Activated naive CD8-positive, alpha-beta T cell treated with anti-CD3 and anti-CD28 coated beads, Interleukin-2, amount 10 ng/mL, durations not matched to agents 7 days and 5 days (primary cell): ENCODE results near the gene TXNL4A. TPM values are rescaled to one million over a fixed set of nuclear protein-coding genes. Genes with fewer than 3 reads are reported as not detected.
A peak's percentile ranks its signal among the peaks of the same experiment; 100 is the strongest.
"Not testable (repeated sequence)": the region's sequence is repeated elsewhere in the genome, so short reads cannot be mapped to it uniquely, and the experiment has no call there.

Experiments
- ATAC-seq: fragments of 150-1000 bp; cut with Tn5 transposase; one replicate; pipeline ENCODE4 v1.10.0; 2021; ENCODE audit warnings: low read depth, moderate library complexity
- POLR2A ChIA-PET: fragments of 350-600 bp; sonication (Branson Sonifier 250); formaldehyde crosslinking; loops from one replicate; lab custom pipeline; 2021; ENCODE audit warnings: antibody characterized with exemption; lab: Charles Lee
- DNase-seq: peaks from one replicate; pipeline ENCODE4 v3.0.0; 2021
- H3K27ac Mint-ChIP-seq: one replicate; pipeline ENCODE4 v1.8.0; 2022; ENCODE audit warnings: mild to moderate bottlenecking, mixed read lengths
- H3K27me3 Mint-ChIP-seq: one replicate; pipeline ENCODE4 v1.8.0; 2022; ENCODE audit warnings: mild to moderate bottlenecking, moderate library complexity, mixed read lengths
- H3K36me3 Mint-ChIP-seq: one replicate; pipeline ENCODE4 v1.8.0; 2021; ENCODE audit warnings: mild to moderate bottlenecking, mixed read lengths
- H3K4me1 Mint-ChIP-seq: one replicate; pipeline ENCODE4 v1.8.0; 2021; ENCODE audit warnings: mixed read lengths
- H3K4me3 Mint-ChIP-seq: one replicate; pipeline ENCODE4 v1.8.0; 2022; ENCODE audit warnings: mild to moderate bottlenecking, moderate library complexity, mixed read lengths
- H3K9me3 Mint-ChIP-seq: one replicate; pipeline ENCODE4 v1.8.0; 2021; ENCODE audit warnings: mixed read lengths
- total RNA-seq, 2 experiments: library from RNA; stranded (reverse); gene quantifications; one replicate each; pipeline ENCODE4 v1.2.3, GENCODE V29; 2021

TXNL4A gene
- total RNA-seq, 2 experiments from 2014 or later, result 106 to 107 TPM

DNA sequence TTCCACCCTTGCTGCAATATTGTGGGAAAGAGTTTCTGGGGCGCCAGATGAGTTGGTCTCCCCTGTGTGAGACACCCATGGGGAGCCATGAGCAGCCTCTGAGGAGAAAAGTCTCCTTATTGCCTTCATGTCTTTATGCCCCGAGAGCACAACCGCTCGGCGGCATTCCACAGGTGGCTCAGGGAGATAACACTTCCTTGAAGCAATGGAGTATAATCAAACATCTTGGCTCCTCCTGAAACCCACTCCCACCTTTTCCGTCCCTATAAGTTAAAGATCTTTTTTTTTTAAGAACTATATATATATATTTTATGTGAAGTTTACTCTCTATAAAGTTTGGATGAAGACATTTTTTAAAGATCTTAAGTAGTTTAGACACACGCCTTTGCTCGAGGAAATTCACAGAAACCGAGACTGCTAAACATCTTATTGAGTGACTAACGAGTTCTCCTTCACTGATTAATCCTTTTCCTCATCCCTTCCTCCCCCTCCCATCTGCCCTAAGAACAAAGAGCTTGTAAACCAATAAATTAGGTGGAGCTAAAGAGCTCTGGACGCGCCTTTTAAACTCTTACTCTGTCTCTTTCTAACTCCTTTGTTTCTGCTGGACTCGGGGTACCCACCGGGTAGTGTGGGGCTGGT lies 23.3 kb upstream of the TXNL4A start:
- H3K9me3 Mint-ChIP-seq, POLR2A ChIA-PET, DNase-seq, H3K27me3 Mint-ChIP-seq, H3K4me1 Mint-ChIP-seq, H3K36me3 Mint-ChIP-seq, H3K27ac Mint-ChIP-seq, H3K4me3 Mint-ChIP-seq, ATAC-seq: not testable (repeated sequence)

GRCh38 chr18:80010551-80010906 lies 22.2 kb upstream of the TXNL4A start:
- Mint-ChIP-seq H3K27ac (no peak overlapping the region), H3K27me3 (no peaks in the 10 kb centered on the region), H3K9me3 (peaks cover 6% of the 10 kb centered on the region), H3K4me3 (no peak overlapping the region), H3K4me1 (no peaks in the 10 kb centered on the region), H3K36me3 (no peaks in the 10 kb centered on the region)
- POLR2A ChIA-PET, result no interaction called here
- no peak for DNase-seq
- no peak for ATAC-seq

DNA sequence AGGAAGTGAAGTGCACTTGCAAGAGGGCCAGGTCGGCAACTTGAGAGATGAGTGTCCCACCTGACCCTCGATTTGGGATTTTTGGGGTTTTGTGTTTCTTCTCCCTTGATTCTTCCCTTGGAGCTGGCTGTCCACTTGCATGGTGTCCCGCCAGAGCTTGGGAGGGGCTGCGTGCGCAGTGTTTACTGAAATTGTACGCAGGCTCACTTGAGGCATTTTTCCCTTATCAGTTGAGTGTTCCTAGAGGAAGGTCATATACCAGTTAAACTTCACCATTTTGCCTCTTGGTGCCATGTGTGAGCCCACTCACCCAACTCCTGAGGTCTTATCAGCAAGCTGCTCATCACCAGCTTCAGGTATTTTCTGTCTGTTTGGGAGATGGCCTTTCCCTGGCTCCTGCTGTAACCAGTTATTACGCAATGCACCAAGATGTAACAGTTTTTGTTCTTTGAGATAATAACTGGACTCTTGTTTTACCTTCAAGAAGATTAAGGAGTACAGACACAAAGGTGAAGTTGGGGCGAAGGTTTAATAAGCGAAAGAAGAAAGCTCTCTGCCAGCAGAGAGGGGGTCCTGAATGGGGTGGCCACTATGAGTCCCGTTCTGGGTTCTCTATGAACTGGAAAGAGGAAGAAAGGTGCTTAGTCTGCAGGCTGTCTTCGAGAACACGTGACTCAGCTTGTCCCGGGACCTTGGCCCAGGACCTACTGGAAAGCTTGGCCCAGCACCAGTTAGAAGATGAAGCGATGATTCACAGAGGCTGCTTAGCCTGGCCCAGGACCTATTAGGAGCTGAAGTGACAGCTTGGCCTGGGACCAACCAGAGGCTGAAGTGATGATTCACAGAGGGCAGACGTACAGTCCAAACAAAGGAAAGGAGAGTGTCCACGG lies 21.5 kb upstream of the TXNL4A start:
- Mint-ChIP-seq H3K27ac (no peak overlapping the region), H3K27me3 (no peaks in the 10 kb centered on the region), H3K4me1 (no peaks in the 10 kb centered on the region), H3K36me3 (no peaks in the 10 kb centered on the region), H3K4me3 (no peak overlapping the region), H3K9me3 (peaks cover 6% of the 10 kb centered on the region)
- POLR2A ChIA-PET, result no interaction called here
- DNase-seq, result no peak
- no peak for ATAC-seq

DNA sequence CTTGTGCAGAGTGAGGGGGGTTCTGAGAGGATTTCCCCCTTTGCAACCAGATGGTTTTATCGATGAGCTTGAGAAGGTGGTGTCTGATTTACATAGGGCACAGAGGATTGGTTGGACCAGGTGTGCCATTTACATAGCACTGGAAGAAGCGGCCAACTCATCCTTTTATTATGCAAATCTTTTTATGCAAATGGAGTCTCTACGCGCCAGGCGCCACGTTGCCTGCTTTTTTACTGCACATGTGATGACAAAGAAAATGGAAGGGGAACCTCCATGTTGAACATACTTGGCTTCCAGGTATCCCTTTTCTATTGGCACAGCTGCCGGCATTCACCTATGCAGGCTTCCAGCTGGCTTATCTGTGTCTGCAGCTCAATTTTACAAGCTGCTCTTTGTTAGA lies 18.4 kb upstream of the TXNL4A start:
- POLR2A ChIA-PET, result no interaction called here
- peaks cover 2% of the 10 kb centered on the region for H3K9me3 Mint-ChIP-seq
- no peaks in the 10 kb centered on the region for H3K27me3 Mint-ChIP-seq
- no peak overlapping the region for H3K4me3 Mint-ChIP-seq
- no peaks in the 10 kb centered on the region for H3K36me3 Mint-ChIP-seq
- no peak overlapping the region for H3K27ac Mint-ChIP-seq
- no peaks in the 10 kb centered on the region for H3K4me1 Mint-ChIP-seq
- no peak for DNase-seq
- ATAC-seq, result no peak

DNA sequence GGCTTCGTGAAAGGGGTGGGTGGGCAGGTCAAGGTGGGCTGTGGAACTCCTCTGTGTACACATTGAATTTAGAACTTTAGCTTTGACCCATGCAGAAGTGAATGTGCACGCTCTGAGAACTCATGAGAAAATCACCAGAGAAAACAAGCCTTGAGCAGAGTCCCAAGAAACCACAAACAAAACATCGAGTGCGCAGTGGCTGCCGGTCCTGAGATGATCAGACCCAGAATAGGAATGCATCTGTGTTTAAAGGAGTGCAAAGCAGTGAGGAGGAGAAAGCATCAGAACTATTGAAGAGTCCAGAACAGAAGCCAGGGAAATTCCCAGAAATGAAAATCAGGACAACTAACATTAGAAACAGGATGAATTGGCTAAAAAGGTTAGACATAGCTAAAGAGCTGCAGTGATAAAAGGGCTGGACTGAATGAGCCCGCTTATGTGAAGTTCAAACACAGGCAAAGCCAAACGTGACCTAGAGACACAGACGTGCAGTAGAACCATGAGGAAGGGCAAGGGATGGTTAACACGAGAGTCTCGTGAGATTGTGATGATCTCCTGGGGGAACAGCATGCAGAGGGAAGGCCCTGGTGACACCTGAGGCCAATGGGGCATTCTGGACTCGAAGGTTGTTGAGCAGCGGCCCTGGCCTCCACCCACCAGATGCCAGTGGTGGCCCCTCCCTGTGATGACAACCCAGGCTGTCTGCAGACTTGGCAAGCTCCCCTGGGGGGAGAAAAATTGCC lies 16.4 kb upstream of the TXNL4A start:
- Mint-ChIP-seq H3K9me3 (peaks cover 7% of the 10 kb centered on the region), H3K27me3 (no peaks in the 10 kb centered on the region), H3K4me1 (no peaks in the 10 kb centered on the region), H3K27ac (no peak overlapping the region), H3K4me3 (no peak overlapping the region), H3K36me3 (peaks cover 2% of the 10 kb centered on the region)
- DNase-seq, result no peak
- ATAC-seq, result no peak
- POLR2A ChIA-PET, result no interaction called here

DNA sequence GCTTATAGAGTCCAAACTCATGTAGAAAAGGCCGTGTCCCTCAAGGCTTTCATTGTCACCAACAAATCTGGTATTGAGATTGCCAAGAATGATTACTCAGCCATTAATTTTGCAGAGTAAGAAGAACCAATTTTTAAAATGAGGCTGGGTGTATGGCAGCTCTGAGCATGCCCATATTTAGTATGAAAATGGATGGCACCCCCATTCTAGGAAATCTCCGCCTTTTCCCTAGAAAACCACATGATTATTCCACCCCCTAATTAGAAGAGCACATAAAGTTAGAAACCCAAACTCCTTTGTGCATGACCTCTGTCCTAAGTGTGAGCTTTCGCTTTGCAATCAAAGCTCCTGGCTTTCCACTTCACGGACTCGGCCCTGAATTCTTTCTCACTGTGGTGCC lies 14.1 kb upstream of the TXNL4A start:
- Mint-ChIP-seq H3K27ac (no peak overlapping the region), H3K36me3 (peaks cover 2% of the 10 kb centered on the region), H3K9me3 (peaks cover 7% of the 10 kb centered on the region), H3K27me3 (no peaks in the 10 kb centered on the region), H3K4me1 (no peaks in the 10 kb centered on the region), H3K4me3 (no peak overlapping the region)
- ATAC-seq, result no peak
- POLR2A ChIA-PET, result no interaction called here
- no peak for DNase-seq

GRCh38 chr18:80000877-80001276 lies 12.5 kb upstream of the TXNL4A start:
- Mint-ChIP-seq H3K4me1 (no peaks in the 10 kb centered on the region), H3K4me3 (no peak overlapping the region), H3K36me3 (peaks cover 2% of the 10 kb centered on the region), H3K27ac (no peak overlapping the region), H3K9me3 (peaks cover 7% of the 10 kb centered on the region), H3K27me3 (no peaks in the 10 kb centered on the region)
- no peak for DNase-seq
- ATAC-seq, result no peak
- POLR2A ChIA-PET, result no interaction called here

DNA sequence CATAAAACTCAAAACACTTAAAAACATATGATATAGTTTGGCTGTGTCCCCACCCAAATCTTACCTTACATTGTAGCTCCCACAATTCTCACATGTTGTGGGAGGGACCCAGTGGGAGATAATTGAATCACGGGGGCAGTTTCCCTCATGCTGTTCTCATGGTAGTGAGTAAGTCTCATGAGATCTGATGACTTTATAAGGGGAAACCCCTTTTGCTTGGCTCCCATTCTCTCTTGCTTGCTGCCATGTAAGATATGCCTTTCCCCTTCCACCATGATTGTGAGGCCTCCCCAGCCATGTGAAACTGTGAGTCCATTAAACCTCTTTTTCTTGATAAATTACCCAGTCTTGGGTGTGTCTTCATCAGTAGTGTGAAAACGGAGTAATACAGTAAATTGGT lies 11.3 kb upstream of the TXNL4A start:
- POLR2A ChIA-PET, ATAC-seq, H3K36me3 Mint-ChIP-seq, H3K4me3 Mint-ChIP-seq, DNase-seq, H3K4me1 Mint-ChIP-seq, H3K27ac Mint-ChIP-seq, H3K9me3 Mint-ChIP-seq, H3K27me3 Mint-ChIP-seq: not testable (repeated sequence)

- ATAC-seq (no peak), DNase-seq (no peak)
- no peaks in the 10 kb centered on the region for H3K9me3 Mint-ChIP-seq
- H3K4me1 Mint-ChIP-seq, result peaks cover 11% of the 10 kb centered on the region
- POLR2A ChIA-PET, result no interaction called here
- H3K27ac Mint-ChIP-seq, result no peak overlapping the region
- peaks cover 3% of the 10 kb centered on the region for H3K27me3 Mint-ChIP-seq
- H3K36me3 Mint-ChIP-seq, result peaks cover 4% of the 10 kb centered on the region
- H3K4me3 Mint-ChIP-seq, result no peak overlapping the region
These were observed 3.1 kb upstream of the TXNL4A start for GRCh38 chr18:79991494-79991893.

GRCh38 chr18:79989195-79989497 lies 783 bp upstream of the TXNL4A start:
- H3K27me3 Mint-ChIP-seq, result peaks cover 3% of the 10 kb centered on the region
- no peaks in the 10 kb centered on the region for H3K9me3 Mint-ChIP-seq
- H3K27ac Mint-ChIP-seq, result peak overlapping the region; percentile 93
- ATAC-seq (no peak), DNase-seq (no peak)
- H3K4me1 Mint-ChIP-seq, result peaks cover 29% of the 10 kb centered on the region
- POLR2A ChIA-PET, result interaction anchor here (3.0 to 3.1 kb wide), 2 partner anchors 37 to 45 kb away, joined by 15 read pairs; partner anchors contain the start of genes RBFA and SLC66A2
- H3K36me3 Mint-ChIP-seq, result peaks cover 11% of the 10 kb centered on the region
- peak overlapping the region; percentile 91 for H3K4me3 Mint-ChIP-seq

GRCh38 chr18:79988071-79988450 lies 302 bp downstream of the TXNL4A start:
- POLR2A ChIA-PET, result interaction anchor here (0.8 to 3.1 kb wide), 5 partner anchors 16 to 75 kb away, joined by 4 to 15 read pairs (median 4); partner anchors contain the start of genes RBFA and SLC66A2
- H3K9me3 Mint-ChIP-seq, result no peaks in the 10 kb centered on the region
- H3K27me3 Mint-ChIP-seq, result peaks cover 3% of the 10 kb centered on the region
- peak; percentile 68 for ATAC-seq
- DNase-seq, result peak; percentile 79
- peaks cover 39% of the 10 kb centered on the region for H3K4me1 Mint-ChIP-seq
- peaks cover 15% of the 10 kb centered on the region for H3K36me3 Mint-ChIP-seq
- H3K27ac Mint-ChIP-seq, result peak overlapping the region; percentile 93
- peak overlapping the region; percentile 88 for H3K4me3 Mint-ChIP-seq

- peaks cover 44% of the 10 kb centered on the region for H3K4me1 Mint-ChIP-seq
These were observed 797 bp downstream of the TXNL4A start for GRCh38 chr18:79987566-79987965.

GRCh38 chr18:79986726-79987125 lies 1.6 kb downstream of the TXNL4A start:
- Mint-ChIP-seq H3K27me3 (peaks cover 3% of the 10 kb centered on the region), H3K4me3 (peak overlapping the region; percentile 88), H3K9me3 (no peaks in the 10 kb centered on the region), H3K27ac (peak overlapping the region; percentile 77), H3K36me3 (peaks cover 17% of the 10 kb centered on the region), H3K4me1 (peaks cover 52% of the 10 kb centered on the region)
- ATAC-seq (no peak), DNase-seq (no peak)
- POLR2A ChIA-PET, result interaction anchor here (3.0 to 3.1 kb wide), 2 partner anchors 35 to 47 kb away, joined by 15 read pairs; partner anchors contain the start of genes RBFA and SLC66A2

More at GRCh38 chr18:79987566-79987965, 797 bp downstream of the TXNL4A start:
- ATAC-seq, result no peak
- H3K27me3 Mint-ChIP-seq, result peaks cover 3% of the 10 kb centered on the region
- peaks cover 15% of the 10 kb centered on the region for H3K36me3 Mint-ChIP-seq
- POLR2A ChIA-PET, result interaction anchor here (0.8 to 3.1 kb wide), 5 partner anchors 15 to 75 kb away, joined by 4 to 15 read pairs (median 4); partner anchors contain the start of genes RBFA and SLC66A2
- peak overlapping the region; percentile 88 for H3K4me3 Mint-ChIP-seq
- no peaks in the 10 kb centered on the region for H3K9me3 Mint-ChIP-seq
- peak overlapping the region; percentile 77 for H3K27ac Mint-ChIP-seq
- no peak for DNase-seq
